PC-9 (cell line): Measurements from ENCODE around the gene ACTN1. TPM values are rescaled to one million over a fixed set of nuclear protein-coding genes. Genes with fewer than 3 reads are reported as not detected.

ENCODE experiments used
- BruUV-seq: library from RNA; stranded (reverse); fragments of 400-500 nt; replicated peaks from 2 replicates; lab custom pipeline; 2021; lab: Mats Ljungman, UMichigan
- CTCF ChIA-PET: fragments of 300-600 bp; sonication (Branson Sonifier 250); formaldehyde crosslinking; loops from one replicate; lab custom pipeline; 2022; ENCODE audit warnings: antibody characterized with exemption; lab: Charles Lee
- POLR2A ChIA-PET: fragments of 300-600 bp; sonication (Branson Sonifier 250); formaldehyde crosslinking; loops from one replicate; lab custom pipeline; 2022; ENCODE audit warnings: antibody characterized with exemption; ENCODE audit not compliant: unreplicated experiment; lab: Charles Lee
- DNase-seq, 2 experiments: peaks; one replicate each; pipeline versions ENCODE4 v3.0.0 to v3.0.0-alpha.2; 2015 to 2022; ENCODE audit warnings: mixed read lengths in 1 of 2
- H2AFZ ChIP-seq: fragments of 200-600 bp; sonication (generic); 2 replicates; pipeline ENCODE4 v1.8.1; 2017; ENCODE audit warnings: antibody characterized with exemption
- H3F3A ChIP-seq: fragments of 200-600 bp; sonication (generic); 2 replicates; pipeline ENCODE4 v1.8.1; 2017; ENCODE audit warnings: antibody characterized with exemption, mild to moderate bottlenecking, low read depth; ENCODE audit not compliant: insufficient read depth
- H3K27ac ChIP-seq: fragments of 200-600 bp; sonication (generic); 2 replicates; pipeline ENCODE4 v1.6.1; 2016; ENCODE audit warnings: mixed run types
- H3K27me3 ChIP-seq: fragments of 200-600 bp; sonication (generic); 2 replicates; pipeline ENCODE4 v1.6.1; 2016; ENCODE audit warnings: low read depth, mixed run types; ENCODE audit not compliant: insufficient read depth
- H3K36me3 ChIP-seq: fragments of 200-600 bp; sonication (generic); 2 replicates; pipeline ENCODE4 v1.6.1; 2016; ENCODE audit warnings: low read depth, mixed run types
- H3K4me1 ChIP-seq: fragments of 200-600 bp; sonication (generic); replicated peaks from 2 replicates; pipeline ENCODE4 v1.6.1; 2016; ENCODE audit warnings: mixed run types; ENCODE audit not compliant: insufficient read depth
- H3K4me2 ChIP-seq: fragments of 200-600 bp; sonication (generic); 2 replicates; pipeline ENCODE4 v1.6.1; 2017; ENCODE audit warnings: mixed run types
- H3K4me3 ChIP-seq: fragments of 200-600 bp; sonication (generic); 2 replicates; pipeline ENCODE4 v1.6.1; 2016; ENCODE audit warnings: mixed run types
- H3K79me2 ChIP-seq: fragments of 200-600 bp; sonication (generic); 2 replicates; pipeline ENCODE4 v1.6.1; 2017; ENCODE audit warnings: low read depth, mixed run types
- H3K9me2 ChIP-seq: fragments of 200-600 bp; sonication (generic); 2 replicates; pipeline ENCODE4 v1.8.1; 2017; ENCODE audit warnings: mild to moderate bottlenecking; ENCODE audit not compliant: insufficient read depth
- H3K9me3 ChIP-seq: fragments of 200-600 bp; sonication (generic); 2 replicates; pipeline ENCODE4 v1.8.1; 2016; ENCODE audit warnings: low read depth; ENCODE audit not compliant: insufficient read depth
- H4K20me1 ChIP-seq: fragments of 200-600 bp; sonication (generic); 2 replicates; pipeline ENCODE4 v1.8.1; 2017; ENCODE audit not compliant: insufficient read depth
- CTCF ChIP-seq: fragments of 200-600 bp; sonication (generic); conservative IDR thresholded peaks from 2 replicates; pipeline ENCODE4 v1.6.1; 2017; ENCODE audit warnings: mixed run types, antibody characterized with exemption, mild to moderate bottlenecking, moderate library complexity
- EZH2 ChIP-seq: fragments of 200-600 bp; sonication (generic); IDR thresholded peaks from 2 replicates; pipeline ENCODE4 v1.8.0; 2017; ENCODE audit warnings: antibody characterized with exemption, low read depth
- intact Hi-C: fragments of 100-400 bp; cut with micrococcal nuclease; formaldehyde crosslinking; loops from one replicate; pipeline ENCODE4 v1.10.0; 2022; ENCODE audit not compliant: unreplicated experiment
- total RNA-seq: library from RNA; stranded (reverse); gene quantifications from 2 replicates; pipeline ENCODE4 v1.2.3, GENCODE V29; 2021

Gene ACTN1
- total RNA-seq, 1 experiment from 2014 or later = 314 TPM

- BruUV-seq = no TSS peak
- no peak for DNase-seq
- Histone ChIP-seq H3K9me3 (no peaks in the 10 kb centered on the region), H3K27ac (no peak overlapping the region), H4K20me1 (no peaks in the 10 kb centered on the region), H3K4me3 (no peak overlapping the region), H3K79me2 (no peaks in the 10 kb centered on the region), H2AFZ (no peak overlapping the region), H3K27me3 (no peaks in the 10 kb centered on the region), H3K4me2 (no peak overlapping the region), H3K36me3 (no peaks in the 10 kb centered on the region), H3F3A (peaks cover 21% of the 10 kb centered on the region), H3K9me2 (no peaks in the 10 kb centered on the region), H3K4me1 (peaks cover 20% of the 10 kb centered on the region)
- TF ChIP-seq EZH2 (no peak), CTCF (no peak)
- CTCF ChIA-PET = no interaction called here
- POLR2A ChIA-PET = no interaction called here
- intact Hi-C loops = loop anchor here (5.0 kb wide), 1 partner anchor 89 kb away; no protein-coding TSS in a partner anchor
These were observed 24.5 kb upstream of the ACTN1 start for GRCh38 chr14:69003626-69004025.

GRCh38 chr14:69002069-69002468, 23.0 kb upstream of the ACTN1 start:
- BruUV-seq = no TSS peak
- H2AFZ ChIP-seq = no peak overlapping the region
- intact Hi-C loops = loop anchor here (5.0 kb wide), 1 partner anchor 90 kb away; no protein-coding TSS in a partner anchor
- no peak overlapping the region for H3K4me2 ChIP-seq
- H3K36me3 ChIP-seq = no peaks in the 10 kb centered on the region
- no peak overlapping the region for H3K4me3 ChIP-seq
- H3K79me2 ChIP-seq = no peaks in the 10 kb centered on the region
- H3K27me3 ChIP-seq = no peaks in the 10 kb centered on the region
- peak; percentile 51 to 66 for DNase-seq
- H3K9me2 ChIP-seq = no peaks in the 10 kb centered on the region
- H4K20me1 ChIP-seq = no peaks in the 10 kb centered on the region
- POLR2A ChIA-PET = interaction anchor here (0.5 to 1.0 kb wide), 6 partner anchors 13 to 1160 kb away, joined by 3 to 5 read pairs (median 4); no protein-coding TSS in a partner anchor
- H3F3A ChIP-seq = peaks cover 21% of the 10 kb centered on the region
- TF ChIP-seq EZH2 (no peak), CTCF (peak; percentile 33; the same call in 1 of the 2 replicates)
- H3K9me3 ChIP-seq = no peaks in the 10 kb centered on the region
- H3K4me1 ChIP-seq = peaks cover 20% of the 10 kb centered on the region
- CTCF ChIA-PET = interaction anchor here (0.7 to 1.4 kb wide), 2 partner anchors 63 to 91 kb away, joined by 3 to 4 read pairs; no protein-coding TSS in a partner anchor
- H3K27ac ChIP-seq = no peak overlapping the region

DNA sequence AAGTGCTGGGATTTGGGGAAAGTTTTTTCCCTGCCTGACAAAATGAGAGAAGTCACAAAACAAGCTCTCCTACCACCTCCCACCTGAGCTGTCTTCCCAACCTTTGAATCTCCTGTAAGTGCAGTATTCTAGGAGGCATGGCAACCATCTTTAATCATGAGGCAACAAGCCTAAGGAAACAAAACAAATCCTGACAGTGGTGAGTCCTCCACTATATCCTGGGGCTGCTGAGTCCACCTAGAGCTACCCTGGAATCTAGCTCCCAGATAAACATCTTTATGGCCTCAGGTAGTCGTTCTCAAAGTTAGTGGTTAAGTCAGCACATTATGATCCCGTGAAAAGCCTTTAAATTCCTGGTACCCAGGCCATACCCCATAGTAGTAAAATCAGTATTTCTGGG, 22.3 kb upstream of the ACTN1 start:
- H3K27ac ChIP-seq = no peak overlapping the region
- peaks cover 20% of the 10 kb centered on the region for H3K4me1 ChIP-seq
- no peaks in the 10 kb centered on the region for H3K79me2 ChIP-seq
- no peak overlapping the region for H3K4me3 ChIP-seq
- no peaks in the 10 kb centered on the region for H3K9me2 ChIP-seq
- H3K4me2 ChIP-seq = no peak overlapping the region
- DNase-seq = peak in 1 of 2 experiments; percentile 39
- ChIA-PET POLR2A (interaction anchor here (0.6 to 1.0 kb wide), 2 partner anchors 21 to 32 kb away, joined by 3 to 5 read pairs; no protein-coding TSS in a partner anchor), CTCF (no interaction called here)
- peaks cover 21% of the 10 kb centered on the region for H3F3A ChIP-seq
- TF ChIP-seq EZH2 = no peak
- intact Hi-C loops = loop anchor here (5.0 kb wide), 1 partner anchor 91 kb away; no protein-coding TSS in a partner anchor
- no peaks in the 10 kb centered on the region for H3K36me3 ChIP-seq
- H4K20me1 ChIP-seq = no peaks in the 10 kb centered on the region
- no TSS peak for BruUV-seq
- H3K9me3 ChIP-seq = no peaks in the 10 kb centered on the region
- H2AFZ ChIP-seq = no peak overlapping the region
- H3K27me3 ChIP-seq = no peaks in the 10 kb centered on the region
